Tibial artery (tissue), 4 donors: ENCODE results near the gene GREB1L.

ENCODE experiments used
- DNase-seq, 2 donors: peaks; one replicate each; pipeline ENCODE4 v3.0.0-alpha.2; 2019
- H3K27ac ChIP-seq, 2 donors: fragments of 200-600 bp; sonication (generic) in 1 of 2; 1 replicate in 1 of 2; 2 replicates in 1 of 2; pipeline ENCODE4 v1.5.1; 2018 to 2019; ENCODE audit warnings: mild to moderate bottlenecking in 1 of 2
- H3K27me3 ChIP-seq, 2 donors: fragments of 200-600 bp; sonication (generic) in 1 of 2; one replicate each; pipeline versions ENCODE4 v1.5.1 to v1.6.0; 2016 to 2019
- H3K36me3 ChIP-seq, 3 donors: fragments of 200-600 bp; sonication (generic) in 2 of 3; one replicate each; pipeline ENCODE4 v1.5.1; 2016 to 2019; ENCODE audit warnings: mild to moderate bottlenecking in 2 of 3
- H3K4me1 ChIP-seq, 4 donors: fragments of 200-600 bp; sonication (generic) in 2 of 4; 1 replicate in 3 of 4; 2 replicates in 1 of 4; pipeline ENCODE4 v1.5.1; 2016 to 2019
- H3K4me3 ChIP-seq, 2 donors: fragments of 200-600 bp; sonication (generic) in 1 of 2; 1 replicate in 1 of 2; 2 replicates in 1 of 2; pipeline ENCODE4 v1.5.1; 2018 to 2019; ENCODE audit warnings: mild to moderate bottlenecking in 2 of 2
- H3K9me3 ChIP-seq, 3 donors: fragments of 200-600 bp; sonication (generic) in 1 of 3; one replicate each; pipeline ENCODE4 v1.5.1; 2016 to 2019
- CTCF ChIP-seq, 2 experiments: fragments of 200-600 bp in 1 of 2; fragments of 450-650 bp in 1 of 2; IDR thresholded peaks; one replicate each; pipeline ENCODE4 v1.5.1; 2017 to 2019; ENCODE audit warnings: antibody characterized with exemption in 2 of 2, mild to moderate bottlenecking in 1 of 2, moderate library complexity in 1 of 2
- intact Hi-C: fragments of 100-400 bp; cut with DNase I; formaldehyde crosslinking; loops from one replicate; pipeline ENCODE4 v1.15.0; 2023; ENCODE audit warnings: low total_unique reads

Gene GREB1L

GRCh38 chr18:21391074-21391673 lies 149.1 kb downstream of the GREB1L start:
- H3K4me1 ChIP-seq: peaks cover 0 to 19% (median 2%) of the 10 kb centered on the region in 4 donors
- no peak overlapping the region for H3K4me3 ChIP-seq
- H3K9me3 ChIP-seq: no peaks in the 10 kb centered on the region
- TF ChIP-seq CTCF (IDR thresholded peaks at IDR 0.05): no peak
- no peaks in the 10 kb centered on the region for H3K27me3 ChIP-seq
- intact Hi-C loops: no loop called here
- H3K36me3 ChIP-seq: no peaks in the 10 kb centered on the region
- no peak overlapping the region for H3K27ac ChIP-seq
- DNase-seq: no peak

- peaks cover 0 to 13% (median 0%) of the 10 kb centered on the region in 4 donors for H3K4me1 ChIP-seq
- H3K27ac ChIP-seq: peak overlapping the region in 1 of 2 donors; percentile 24
- no peaks in the 10 kb centered on the region for H3K36me3 ChIP-seq
- peak; percentile 39 to 73 for DNase-seq
- H3K9me3 ChIP-seq: no peaks in the 10 kb centered on the region
- TF ChIP-seq CTCF (IDR thresholded peaks at IDR 0.05): no peak
- H3K4me3 ChIP-seq: no peak overlapping the region
- intact Hi-C loops: no loop called here
- no peaks in the 10 kb centered on the region for H3K27me3 ChIP-seq
Measured at GRCh38 chr18:21393986-21394385, 152.0 kb downstream of the GREB1L start.

- no peak for TF ChIP-seq CTCF (IDR thresholded peaks at IDR 0.05)
- no peak for DNase-seq
- Histone ChIP-seq H3K9me3 (no peaks in the 10 kb centered on the region), H3K4me1 (peaks cover 0 to 13% (median 0%) of the 10 kb centered on the region in 4 donors), H3K36me3 (no peaks in the 10 kb centered on the region), H3K27ac (no peak overlapping the region), H3K27me3 (no peaks in the 10 kb centered on the region), H3K4me3 (no peak overlapping the region)
- intact Hi-C loops: no loop called here
Measured at GRCh38 chr18:21398121-21398520, 156.1 kb downstream of the GREB1L start.

- H3K4me3 ChIP-seq: no peak overlapping the region
- intact Hi-C loops: no loop called here
- no peak for TF ChIP-seq CTCF (IDR thresholded peaks at IDR 0.05)
- DNase-seq: no peak
- no peaks in the 10 kb centered on the region for H3K9me3 ChIP-seq
- peaks cover 0 to 8% (median 0%) of the 10 kb centered on the region in 3 donors for H3K36me3 ChIP-seq
- H3K27ac ChIP-seq: no peak overlapping the region
- H3K4me1 ChIP-seq: no peaks in the 10 kb centered on the region
- H3K27me3 ChIP-seq: no peaks in the 10 kb centered on the region
Measured at GRCh38 chr18:21402272-21402671, 160.2 kb downstream of the GREB1L start.

GRCh38 chr18:21404426-21404825 lies 162.4 kb downstream of the GREB1L start:
- Histone ChIP-seq H3K4me1 (no peaks in the 10 kb centered on the region), H3K27me3 (no peaks in the 10 kb centered on the region), H3K9me3 (no peaks in the 10 kb centered on the region), H3K36me3 (peaks cover 0 to 8% (median 0%) of the 10 kb centered on the region in 3 donors), H3K4me3 (no peak overlapping the region), H3K27ac (no peak overlapping the region)
- no peak for DNase-seq
- intact Hi-C loops: no loop called here
- TF ChIP-seq CTCF (IDR thresholded peaks at IDR 0.05): no peak

GRCh38 chr18:21406116-21406515 lies 164.1 kb downstream of the GREB1L start:
- DNase-seq: no peak
- Histone ChIP-seq H3K27me3 (no peaks in the 10 kb centered on the region), H3K9me3 (no peaks in the 10 kb centered on the region), H3K4me1 (no peaks in the 10 kb centered on the region), H3K27ac (no peak overlapping the region), H3K36me3 (peaks cover 0 to 8% (median 0%) of the 10 kb centered on the region in 3 donors), H3K4me3 (no peak overlapping the region)
- intact Hi-C loops: no loop called here
- no peak for TF ChIP-seq CTCF (IDR thresholded peaks at IDR 0.05)
